ENCODE data around the gene ZAP70.
"Not testable (repeated sequence)": the region's sequence is repeated elsewhere in the genome, so short reads cannot be mapped to it uniquely, and the experiment has no call there.

Gene ZAP70

DNA sequence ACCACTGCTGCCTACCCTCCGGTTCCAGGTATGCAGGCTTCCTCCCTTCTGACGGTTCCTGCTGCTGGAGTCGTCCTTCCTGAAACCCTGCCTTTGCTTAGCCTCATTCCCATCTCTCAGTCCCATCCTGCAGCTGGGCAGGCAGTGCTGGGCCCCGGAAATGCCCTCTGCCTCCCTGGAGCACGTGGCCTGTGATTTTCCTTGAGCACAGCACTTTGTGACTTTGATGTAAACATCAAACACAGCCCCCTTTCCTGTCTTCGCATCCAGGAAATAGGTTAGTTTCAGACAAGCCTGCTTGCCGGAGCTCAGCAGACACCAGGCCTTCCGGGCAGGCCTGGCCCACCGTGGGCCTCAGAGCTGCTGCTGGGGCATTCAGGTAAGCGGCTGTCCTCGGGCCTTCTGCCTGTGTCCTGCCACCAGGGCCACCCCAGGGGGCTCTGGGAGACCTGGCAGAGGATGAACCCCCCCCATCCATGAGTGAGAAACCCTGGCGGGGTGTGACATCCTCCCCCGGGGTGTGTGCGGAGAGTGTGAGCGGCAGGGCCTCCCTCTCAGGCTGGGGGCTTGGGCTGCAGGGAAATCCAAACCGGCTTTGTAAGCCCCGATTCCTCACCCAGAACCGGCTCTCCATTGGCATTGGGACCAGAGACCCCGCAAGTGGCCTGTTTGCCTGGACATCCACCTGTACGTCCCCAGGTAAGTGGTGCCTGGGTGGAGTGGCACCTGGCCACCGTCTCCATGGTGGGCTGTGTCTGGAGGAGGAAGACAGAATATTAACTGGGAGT is at the start of gene ZAP70:
TSS of gene ZAP70 (plus strand) at position 281 of the 788 bp plus-strand sequence. CDS start 10,461 bp downstream, outside the sequence.
- DNase-seq (ENCODE audit: low read depth) = peak; percentile 53

- DNase-seq (ENCODE audit: low read depth) = no peak
Observed at GRCh38 chr2:97663626-97663961, 49.8 kb upstream of the ZAP70 start.

DNA sequence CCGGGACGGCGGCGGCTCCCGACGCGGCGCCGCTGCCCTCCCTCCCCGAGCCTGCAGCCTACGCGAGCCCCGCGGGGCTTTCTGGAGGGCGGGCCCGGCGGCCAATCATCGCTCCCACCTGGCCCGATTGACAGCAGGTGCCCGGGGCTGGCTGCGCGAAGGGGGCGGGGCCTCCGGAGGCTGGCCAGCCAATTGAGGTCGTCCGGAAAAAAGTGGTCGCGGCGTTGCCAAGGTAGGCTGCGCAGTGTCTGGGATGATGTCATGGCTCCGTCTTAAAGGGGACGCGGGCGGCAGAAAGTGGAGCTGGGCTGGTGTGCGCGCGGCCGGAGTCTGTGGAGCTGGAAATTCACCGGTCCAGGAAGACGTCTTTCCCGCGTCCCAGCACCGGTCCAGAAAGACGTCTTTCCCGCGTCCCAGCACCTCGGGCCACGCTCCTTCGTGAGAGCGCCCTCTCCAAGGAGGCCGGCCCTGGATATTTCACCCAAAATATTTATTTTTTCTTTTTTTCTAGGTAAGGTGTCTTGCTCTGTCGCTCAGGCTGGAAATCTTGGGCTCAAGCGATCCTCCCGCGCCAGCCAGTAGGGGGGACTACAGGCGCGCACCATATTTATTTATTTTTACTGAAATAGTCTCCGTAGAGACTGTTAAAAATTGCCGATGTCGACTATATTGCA is 49.3 kb upstream of the ZAP70 start, which contains the start of gene ACTR1B:
TSS of gene ACTR1B (minus strand) at position 83 of the 674 bp plus-strand sequence. CDS start 154 bp downstream, outside the sequence.
- DNase-seq (ENCODE audit: low read depth) = peak; percentile 96

DNA sequence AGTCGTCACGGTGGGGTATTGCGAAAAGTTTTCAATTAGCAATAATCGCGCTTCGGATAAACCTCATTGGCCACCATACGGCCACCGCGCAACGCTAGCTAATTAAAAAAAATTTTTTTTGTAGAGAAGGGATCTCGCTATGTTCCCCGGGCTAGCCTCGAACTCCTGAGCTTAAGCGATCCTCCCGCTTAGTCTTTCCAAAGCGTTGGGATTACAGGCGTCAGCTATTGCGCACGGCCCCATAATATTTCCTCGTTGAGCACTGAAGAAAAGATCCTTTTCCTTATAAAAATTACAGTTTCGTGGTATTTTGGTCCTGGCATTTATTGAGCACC is 48.8 kb upstream of the ZAP70 start:
- DNase-seq (ENCODE audit: low read depth) = no peak

GRCh38 chr2:97669448-97669847 is 43.9 kb upstream of the ZAP70 start, which contains the start of gene C2orf92:
C2orf92 (plus strand) TSS chr2:97669713; CDS start chr2:97669789, 76 bp downstream.
- DNase-seq (ENCODE audit: low read depth) = no peak

DNA sequence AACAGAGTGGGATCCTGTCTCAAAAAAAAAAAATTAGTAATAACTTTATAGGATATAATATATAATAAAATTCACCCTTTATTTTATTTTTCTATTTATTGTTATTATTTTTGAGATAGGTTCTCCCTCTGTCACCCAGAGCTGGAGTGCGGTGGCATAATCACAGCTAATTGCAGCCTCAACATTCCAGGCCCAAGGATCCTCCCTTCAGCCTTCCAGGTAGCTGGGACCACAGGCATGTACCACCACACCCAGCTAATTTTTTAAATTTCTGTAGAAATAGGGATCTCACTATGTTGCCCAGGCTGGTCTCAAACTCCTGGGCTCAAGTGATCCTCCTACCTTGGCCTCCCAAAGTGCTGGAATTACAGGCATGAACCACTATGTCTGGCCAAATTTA is 42.9 kb upstream of the ZAP70 start:
- DNase-seq (ENCODE audit: low read depth) = no peak

DNA sequence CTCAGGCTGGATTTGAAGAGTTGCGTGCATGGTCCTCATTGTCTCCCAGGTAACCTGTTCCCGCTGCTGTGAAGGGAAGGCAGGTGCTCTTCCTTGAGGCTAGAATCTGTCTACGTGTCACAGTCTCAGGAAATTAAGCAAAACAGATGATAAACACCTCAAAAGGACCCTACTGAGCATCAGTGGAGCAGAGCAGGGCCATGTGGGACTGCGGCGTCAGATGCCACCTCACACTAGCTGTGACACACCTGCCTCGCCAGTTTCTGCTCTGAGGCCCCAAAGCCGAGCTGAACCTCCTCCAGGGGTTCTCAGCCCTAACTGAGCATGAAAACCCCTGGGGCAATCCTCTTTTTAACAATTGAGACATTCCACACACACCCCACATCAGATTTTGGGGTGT is 41.9 kb upstream of the ZAP70 start:
- DNase-seq (ENCODE audit: low read depth) = no peak

DNA sequence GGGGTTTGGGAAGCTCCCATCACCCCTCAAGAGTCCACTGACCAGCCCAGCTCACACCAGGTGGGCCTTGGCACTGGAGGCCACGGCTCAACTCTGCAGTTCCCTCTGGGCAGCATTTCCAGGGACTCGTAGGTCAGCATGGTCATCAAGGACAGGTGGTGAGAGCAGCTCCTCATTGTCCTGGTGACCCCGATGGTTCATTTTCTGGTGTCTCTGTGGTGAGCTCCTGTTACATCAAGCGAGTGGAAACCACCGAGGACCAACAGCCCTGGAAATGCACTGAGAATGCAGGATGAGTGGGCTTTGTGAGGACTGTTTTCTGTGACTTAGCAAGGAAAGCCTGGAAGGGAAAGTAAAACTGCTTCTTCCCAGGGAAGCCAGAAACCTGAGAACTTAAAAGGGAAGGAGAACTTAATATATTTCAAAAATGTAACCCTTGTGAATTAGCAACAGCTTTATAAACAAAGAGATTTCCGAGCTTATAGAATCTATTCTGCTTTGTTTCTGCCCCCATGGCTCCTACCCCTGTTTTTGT is 40.7 kb upstream of the ZAP70 start:
- not testable (repeated sequence) for DNase-seq (ENCODE audit: low read depth)

DNA sequence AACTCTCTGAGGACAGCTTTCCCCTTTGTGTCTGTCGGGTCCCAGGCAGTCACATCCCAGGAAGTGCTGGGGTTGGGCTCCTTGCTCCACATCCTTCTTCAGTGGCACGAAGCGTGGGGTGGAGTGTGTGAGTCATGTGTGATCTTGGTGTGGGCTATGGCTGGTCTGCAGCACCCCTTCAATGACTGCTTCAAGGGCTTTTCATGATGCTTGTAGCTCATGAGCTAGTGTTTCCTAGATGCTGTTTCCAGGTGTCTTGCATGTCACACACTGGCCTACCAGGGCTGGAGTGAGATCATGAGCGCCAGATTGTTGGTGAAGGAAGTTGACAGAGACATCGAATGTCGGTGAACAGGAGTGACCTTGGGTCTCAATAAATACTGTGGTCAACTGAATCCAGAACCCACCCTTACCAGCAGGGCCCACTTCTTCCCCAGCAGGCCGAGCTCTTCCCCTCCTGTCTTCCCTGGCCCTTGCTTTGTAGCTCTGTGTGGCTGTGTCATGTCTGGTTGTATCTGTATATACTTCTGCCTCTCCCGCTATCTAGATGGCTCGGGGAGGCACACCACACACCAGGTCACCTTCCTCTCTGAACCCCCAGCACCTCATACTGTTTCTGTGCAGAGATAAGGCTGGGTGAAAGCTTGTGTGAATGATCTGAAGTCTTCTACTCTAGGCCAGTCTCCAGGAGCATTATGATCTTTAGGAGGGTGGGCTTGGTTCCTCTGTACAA is 40.0 kb upstream of the ZAP70 start:
- no peak for DNase-seq (ENCODE audit: low read depth)

DNA sequence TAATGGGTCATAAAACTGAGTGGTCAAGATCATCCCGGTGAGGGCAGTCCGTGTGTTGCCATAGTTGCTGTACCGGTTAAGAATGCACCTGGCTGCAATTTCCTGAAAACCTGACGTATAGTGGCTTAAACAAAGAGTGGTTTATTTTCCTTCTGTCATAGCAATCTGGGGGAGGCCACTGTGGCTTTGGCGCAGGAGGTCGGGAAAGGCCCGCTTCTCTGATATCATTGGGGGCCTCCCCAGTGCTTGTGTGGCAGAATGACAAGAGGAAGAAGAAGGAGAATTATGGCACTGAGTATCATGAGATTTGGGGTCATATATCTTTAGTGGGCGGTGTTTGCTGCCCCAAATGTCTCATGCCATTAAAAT is 39.5 kb upstream of the ZAP70 start:
- DNase-seq (ENCODE audit: low read depth) = no peak

GRCh38 chr2:97675430-97676113 is 37.8 kb upstream of the ZAP70 start:
- no peak for DNase-seq (ENCODE audit: low read depth)

DNA sequence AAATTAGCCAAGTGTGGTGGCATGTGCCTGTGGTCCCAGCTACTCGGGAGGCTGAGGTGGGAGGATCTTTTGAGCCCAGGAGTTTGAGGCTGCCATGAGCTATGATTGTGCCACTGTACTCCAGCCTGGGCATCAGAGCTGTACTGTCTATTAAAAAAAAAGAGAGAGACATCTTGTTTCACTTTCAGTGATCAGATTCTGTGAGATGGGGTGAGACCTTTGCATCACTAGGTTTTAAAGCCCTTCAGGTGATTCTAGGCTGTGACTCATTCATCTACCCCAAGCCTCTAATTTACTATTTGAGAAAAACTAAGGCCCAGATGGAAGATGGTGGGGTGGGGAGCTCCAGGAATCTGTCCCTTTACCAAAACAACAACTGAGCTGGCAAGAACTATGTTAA is 36.8 kb upstream of the ZAP70 start:
- no peak for DNase-seq (ENCODE audit: low read depth)

- DNase-seq (ENCODE audit: low read depth) = no peak
Observed at GRCh38 chr2:97677480-97677879, 35.9 kb upstream of the ZAP70 start.

DNA sequence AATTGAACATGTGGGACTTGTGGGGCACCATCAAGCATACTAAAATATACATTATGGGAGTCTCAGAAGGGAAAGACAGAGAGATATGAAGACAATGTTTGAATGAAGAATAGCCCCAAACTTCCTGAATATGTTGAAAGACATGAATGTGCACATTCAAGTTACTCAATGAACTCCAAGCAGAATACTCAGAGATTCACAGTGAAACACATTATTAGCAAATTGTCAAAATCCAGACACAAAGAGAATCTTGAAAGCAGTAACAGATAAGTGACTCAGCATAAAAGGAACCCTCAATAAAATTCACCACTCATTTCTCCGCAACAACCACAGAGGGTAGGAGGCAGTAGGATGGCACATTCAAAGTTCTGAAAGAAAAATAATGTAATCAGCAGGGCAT is 35.1 kb upstream of the ZAP70 start:
- DNase-seq (ENCODE audit: low read depth) = no peak

- DNase-seq (ENCODE audit: low read depth) = not testable (repeated sequence)
Observed at GRCh38 chr2:97687235-97687634, 26.1 kb upstream of the ZAP70 start.

- DNase-seq (ENCODE audit: low read depth) = no peak
Observed at GRCh38 chr2:97688062-97688827, 25.1 kb upstream of the ZAP70 start.

DNA sequence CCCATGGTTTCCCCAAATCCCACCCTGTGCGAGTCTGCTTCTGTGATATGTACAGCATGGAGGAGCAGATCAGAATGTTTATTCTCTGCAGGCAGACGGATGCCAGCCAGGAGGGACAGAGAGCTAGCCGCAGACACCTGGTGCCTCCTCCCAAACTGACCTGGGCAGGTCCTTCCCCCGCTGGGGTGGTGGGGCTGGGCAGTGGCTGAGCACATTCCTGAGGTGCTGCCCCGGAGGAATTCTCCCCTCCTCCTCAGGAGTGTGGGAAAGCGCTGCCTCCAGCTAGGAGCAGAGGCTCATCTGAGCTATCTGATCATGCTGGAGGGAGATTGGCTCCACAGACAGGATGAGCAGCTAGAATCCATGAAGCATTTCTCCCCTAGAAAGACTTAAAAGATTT is 22.2 kb upstream of the ZAP70 start:
- DNase-seq (ENCODE audit: low read depth) = no peak

DNA sequence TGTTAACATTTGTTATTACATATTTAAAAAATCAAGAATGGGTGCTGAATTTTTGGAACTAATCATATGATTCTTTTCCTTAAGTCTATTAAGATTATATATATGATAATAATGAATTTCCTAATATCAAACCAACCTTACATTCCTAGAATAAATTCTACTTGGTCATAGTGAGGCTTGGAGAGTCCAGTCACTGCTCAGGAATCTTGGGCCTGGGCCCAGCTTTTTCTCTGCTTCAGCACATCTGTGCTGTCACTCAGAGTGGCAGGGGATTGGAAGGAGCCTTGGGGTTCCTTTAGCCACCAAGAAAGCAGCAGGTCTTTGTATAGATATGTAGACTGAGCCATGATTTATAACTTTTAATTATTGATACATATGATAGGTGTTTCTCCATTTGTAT is 19.9 kb upstream of the ZAP70 start:
- no peak for DNase-seq (ENCODE audit: low read depth)

DNA sequence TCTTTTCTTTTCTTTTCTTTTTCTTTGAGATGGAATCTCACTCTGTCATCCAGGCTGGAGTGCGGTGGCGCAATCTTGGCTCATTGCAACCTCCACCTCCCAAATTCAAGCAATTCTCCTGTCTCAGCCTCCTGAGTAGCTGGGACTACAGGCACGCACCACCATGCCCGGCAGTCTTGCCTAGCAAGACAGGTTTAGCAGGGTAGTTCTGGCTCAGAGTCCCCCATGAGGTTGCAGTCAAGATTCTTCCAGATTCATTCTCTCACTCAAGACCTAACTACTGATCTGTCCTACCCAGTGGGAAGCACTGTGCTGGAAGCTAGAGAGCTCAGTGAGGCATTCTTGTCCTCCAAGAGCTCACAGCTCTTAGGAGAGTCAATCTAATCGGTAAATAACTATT is 17.6 kb upstream of the ZAP70 start:
- DNase-seq (ENCODE audit: low read depth) = no peak

GRCh38 chr2:97697252-97698235 is 15.8 kb upstream of the ZAP70 start:
- peak; percentile 83 for DNase-seq (ENCODE audit: low read depth)
